ENCODE results near the gene APOA1.

APOA1 gene

DNA sequence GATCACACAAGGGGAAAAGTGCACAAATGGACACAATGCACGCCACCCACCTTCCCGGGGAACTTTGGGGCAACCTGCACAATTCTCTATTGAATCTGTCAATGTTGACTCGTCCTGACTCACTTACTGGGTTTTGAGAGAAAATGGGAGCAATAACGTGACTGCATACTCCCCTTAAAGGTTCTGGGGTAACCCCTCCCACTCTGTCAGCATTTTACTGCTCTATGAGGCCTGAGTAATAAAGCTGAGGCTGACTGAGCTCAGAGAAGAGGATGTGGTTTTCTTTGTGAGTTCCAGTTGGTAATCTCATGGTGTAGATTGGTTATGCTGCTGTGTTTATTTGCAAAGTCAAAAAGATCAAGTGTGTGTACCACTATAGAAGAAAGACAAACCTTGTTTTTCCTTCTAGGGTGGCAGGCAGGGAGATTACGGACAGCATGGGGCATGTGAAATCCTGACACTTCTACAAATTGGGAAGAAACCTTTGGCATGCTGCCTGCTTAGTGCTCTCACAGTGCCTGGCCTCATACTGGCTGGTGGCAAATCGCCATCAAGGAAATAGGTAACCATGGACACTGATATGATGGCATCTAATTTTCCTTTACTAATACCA lies 16.1 kb upstream of the APOA1 start (continued):
- TF ChIP-seq, protein P1, sequence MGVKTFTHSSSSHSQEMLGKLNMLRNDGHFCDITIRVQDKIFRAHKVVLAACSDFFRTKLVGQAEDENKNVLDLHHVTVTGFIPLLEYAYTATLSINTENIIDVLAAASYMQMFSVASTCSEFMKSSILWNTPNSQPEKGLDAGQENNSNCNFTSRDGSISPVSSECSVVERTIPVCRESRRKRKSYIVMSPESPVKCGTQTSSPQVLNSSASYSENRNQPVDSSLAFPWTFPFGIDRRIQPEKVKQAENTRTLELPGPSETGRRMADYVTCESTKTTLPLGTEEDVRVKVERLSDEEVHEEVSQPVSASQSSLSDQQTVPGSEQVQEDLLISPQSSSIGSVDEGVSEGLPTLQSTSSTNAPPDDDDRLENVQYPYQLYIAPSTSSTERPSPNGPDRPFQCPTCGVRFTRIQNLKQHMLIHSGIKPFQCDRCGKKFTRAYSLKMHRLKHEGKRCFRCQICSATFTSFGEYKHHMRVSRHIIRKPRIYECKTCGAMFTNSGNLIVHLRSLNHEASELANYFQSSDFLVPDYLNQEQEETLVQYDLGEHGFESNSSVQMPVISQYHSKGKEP (tag by site-specific recombination; IDR thresholded peaks at IDR 0.05): peak; percentile 47; the same call in 1 of the 2 replicates
- TF ChIP-seq GLI2 (tag by site-specific recombination; IDR thresholded peaks at IDR 0.05; ENCODE audit: borderline replicate concordance, low read depth) (peak; percentile 95), ZFP69B (tag by site-specific recombination; IDR thresholded peaks at IDR 0.05) (0 out of 2 replicates have a peak, but pooled peaks have one; percentile 35), ZNF175 (tag by site-specific recombination; IDR thresholded peaks at IDR 0.05) (no peak), ZNF423 (tag by site-specific recombination; IDR thresholded peaks at IDR 0.05) (0 out of 2 replicates have a peak, but pooled peaks have one; percentile 33), ZNF76 (tag by site-specific recombination; IDR thresholded peaks at IDR 0.05; ENCODE audit: borderline replicate concordance, low read depth) (no peak), ZNF24 (tag by site-specific recombination; IDR thresholded peaks at IDR 0.05) (peak; percentile 81; the same call in 1 of the 2 replicates), GFI1B (tag by site-specific recombination; IDR thresholded peaks at IDR 0.05) (peak; percentile 96)
- TF ChIP-seq, protein P2, sequence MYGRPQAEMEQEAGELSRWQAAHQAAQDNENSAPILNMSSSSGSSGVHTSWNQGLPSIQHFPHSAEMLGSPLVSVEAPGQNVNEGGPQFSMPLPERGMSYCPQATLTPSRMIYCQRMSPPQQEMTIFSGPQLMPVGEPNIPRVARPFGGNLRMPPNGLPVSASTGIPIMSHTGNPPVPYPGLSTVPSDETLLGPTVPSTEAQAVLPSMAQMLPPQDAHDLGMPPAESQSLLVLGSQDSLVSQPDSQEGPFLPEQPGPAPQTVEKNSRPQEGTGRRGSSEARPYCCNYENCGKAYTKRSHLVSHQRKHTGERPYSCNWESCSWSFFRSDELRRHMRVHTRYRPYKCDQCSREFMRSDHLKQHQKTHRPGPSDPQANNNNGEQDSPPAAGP (tag by site-specific recombination; IDR thresholded peaks at IDR 0.05): 0 out of 2 replicates have a peak, but pooled peaks have one; percentile 56
- TF ChIP-seq, protein P3, sequence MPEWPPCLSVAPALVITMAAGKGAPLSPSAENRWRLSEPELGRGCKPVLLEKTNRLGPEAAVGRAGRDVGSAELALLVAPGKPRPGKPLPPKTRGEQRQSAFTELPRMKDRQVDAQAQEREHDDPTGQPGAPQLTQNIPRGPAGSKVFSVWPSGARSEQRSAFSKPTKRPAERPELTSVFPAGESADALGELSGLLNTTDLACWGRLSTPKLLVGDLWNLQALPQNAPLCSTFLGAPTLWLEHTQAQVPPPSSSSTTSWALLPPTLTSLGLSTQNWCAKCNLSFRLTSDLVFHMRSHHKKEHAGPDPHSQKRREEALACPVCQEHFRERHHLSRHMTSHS (tag by site-specific recombination; IDR thresholded peaks at IDR 0.05): peak; percentile 96

DNA sequence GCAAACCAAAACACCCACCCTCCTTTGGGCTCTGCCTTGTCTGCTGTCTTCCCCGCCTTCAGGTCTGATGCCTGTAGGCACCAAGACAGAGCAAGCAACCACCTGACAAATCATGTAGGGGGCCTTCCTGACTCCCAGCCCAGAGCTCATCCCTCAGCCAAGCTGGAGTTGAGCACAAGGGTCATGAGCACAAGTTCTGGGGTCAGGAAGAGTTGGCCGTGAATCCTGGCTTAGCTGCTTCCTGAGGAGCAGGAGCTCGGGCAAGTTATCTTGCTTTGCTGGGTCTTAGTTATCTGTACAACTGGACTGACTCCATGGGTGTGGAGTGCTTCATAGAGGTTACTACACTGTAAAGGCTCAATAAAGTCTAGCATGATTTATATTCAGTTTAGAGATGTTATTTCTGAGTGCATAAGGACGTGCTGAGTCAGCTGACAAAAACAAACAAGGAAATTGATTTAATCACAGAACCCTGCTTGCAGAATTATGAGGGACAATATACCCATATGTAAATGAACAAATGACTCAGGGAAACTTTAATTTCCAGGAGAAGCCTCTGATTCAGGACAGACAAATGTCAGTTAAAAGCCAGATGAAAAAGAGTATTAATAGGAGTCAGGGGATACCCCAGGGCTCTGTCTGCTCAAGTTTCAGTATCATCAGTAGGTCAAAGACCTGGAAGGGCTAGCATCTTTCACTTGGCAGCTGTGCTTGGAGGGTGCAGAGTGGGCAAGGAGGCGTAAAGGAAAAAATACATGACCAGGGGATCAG lies 15.0 kb upstream of the APOA1 start:
- TF ChIP-seq, protein P4, sequence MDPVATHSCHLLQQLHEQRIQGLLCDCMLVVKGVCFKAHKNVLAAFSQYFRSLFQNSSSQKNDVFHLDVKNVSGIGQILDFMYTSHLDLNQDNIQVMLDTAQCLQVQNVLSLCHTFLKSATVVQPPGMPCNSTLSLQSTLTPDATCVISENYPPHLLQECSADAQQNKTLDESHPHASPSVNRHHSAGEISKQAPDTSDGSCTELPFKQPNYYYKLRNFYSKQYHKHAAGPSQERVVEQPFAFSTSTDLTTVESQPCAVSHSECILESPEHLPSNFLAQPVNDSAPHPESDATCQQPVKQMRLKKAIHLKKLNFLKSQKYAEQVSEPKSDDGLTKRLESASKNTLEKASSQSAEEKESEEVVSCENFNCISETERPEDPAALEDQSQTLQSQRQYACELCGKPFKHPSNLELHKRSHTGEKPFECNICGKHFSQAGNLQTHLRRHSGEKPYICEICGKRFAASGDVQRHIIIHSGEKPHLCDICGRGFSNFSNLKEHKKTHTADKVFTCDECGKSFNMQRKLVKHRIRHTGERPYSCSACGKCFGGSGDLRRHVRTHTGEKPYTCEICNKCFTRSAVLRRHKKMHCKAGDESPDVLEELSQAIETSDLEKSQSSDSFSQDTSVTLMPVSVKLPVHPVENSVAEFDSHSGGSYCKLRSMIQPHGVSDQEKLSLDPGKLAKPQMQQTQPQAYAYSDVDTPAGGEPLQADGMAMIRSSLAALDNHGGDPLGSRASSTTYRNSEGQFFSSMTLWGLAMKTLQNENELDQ (tag by site-specific recombination; IDR thresholded peaks at IDR 0.05; ENCODE audit: low read depth): no peak
- TF ChIP-seq GFI1B (tag by site-specific recombination; IDR thresholded peaks at IDR 0.05) (peak; percentile 55; the same call in 1 of the 2 replicates), ZNF37A (tag by site-specific recombination; IDR thresholded peaks at IDR 0.05) (no peak), GLIS1 (tag by site-specific recombination; IDR thresholded peaks at IDR 0.05) (peak; percentile 12; the same call in 1 of the 2 replicates), ZIC2 (tag by site-specific recombination; IDR thresholded peaks at IDR 0.05) (peak; percentile 32; the same call in 1 of the 2 replicates), ZNF214 (tag by site-specific recombination; IDR thresholded peaks at IDR 0.05; ENCODE audit: borderline replicate concordance) (no peak), FEZF1 (tag by site-specific recombination; IDR thresholded peaks at IDR 0.05) (peak; percentile 52), KLF10 (tag by site-specific recombination; IDR thresholded peaks at IDR 0.05) (0 out of 2 replicates have a peak, but pooled peaks have one; percentile 14), SP7 (tag by site-specific recombination; IDR thresholded peaks at IDR 0.05) (0 out of 2 replicates have a peak, but pooled peaks have one; percentile 19), SCRT2 (tag by site-specific recombination; IDR thresholded peaks at IDR 0.05) (no peak), ZNF843 (tag by site-specific recombination; IDR thresholded peaks at IDR 0.05) (0 out of 2 replicates have a peak, but pooled peaks have one; percentile 26), ZFHX2 (tag by site-specific recombination; conservative IDR thresholded peaks at IDR 0.05) (no peak), ZNF2 (tag by site-specific recombination; IDR thresholded peaks at IDR 0.05) (no peak), IKZF3 (tag by site-specific recombination; IDR thresholded peaks at IDR 0.05) (0 out of 2 replicates have a peak, but pooled peaks have one; percentile 37), ZNF629 (tag by site-specific recombination; IDR thresholded peaks at IDR 0.05) (no peak), OSR2 (tag by site-specific recombination; IDR thresholded peaks at IDR 0.05) (peak; percentile 59), REPIN1 (tag by site-specific recombination; IDR thresholded peaks at IDR 0.05; ENCODE audit: low read depth) (no peak)
- TF ChIP-seq, protein P5, sequence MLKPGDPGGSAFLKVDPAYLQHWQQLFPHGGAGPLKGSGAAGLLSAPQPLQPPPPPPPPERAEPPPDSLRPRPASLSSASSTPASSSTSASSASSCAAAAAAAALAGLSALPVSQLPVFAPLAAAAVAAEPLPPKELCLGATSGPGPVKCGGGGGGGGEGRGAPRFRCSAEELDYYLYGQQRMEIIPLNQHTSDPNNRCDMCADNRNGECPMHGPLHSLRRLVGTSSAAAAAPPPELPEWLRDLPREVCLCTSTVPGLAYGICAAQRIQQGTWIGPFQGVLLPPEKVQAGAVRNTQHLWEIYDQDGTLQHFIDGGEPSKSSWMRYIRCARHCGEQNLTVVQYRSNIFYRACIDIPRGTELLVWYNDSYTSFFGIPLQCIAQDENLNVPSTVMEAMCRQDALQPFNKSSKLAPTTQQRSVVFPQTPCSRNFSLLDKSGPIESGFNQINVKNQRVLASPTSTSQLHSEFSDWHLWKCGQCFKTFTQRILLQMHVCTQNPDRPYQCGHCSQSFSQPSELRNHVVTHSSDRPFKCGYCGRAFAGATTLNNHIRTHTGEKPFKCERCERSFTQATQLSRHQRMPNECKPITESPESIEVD (tag by site-specific recombination; IDR thresholded peaks at IDR 0.05): peak; percentile 32; the same call in 1 of the 2 replicates
- H3K27ac ChIP-seq (ENCODE audit: extremely low read depth, low read depth, low read length): no peak overlapping the region
- peaks cover 0 to 47% of the 10 kb centered on the region in 2 experiments; a peak in 1 of 3 replicates for H3K36me3 ChIP-seq (ENCODE audit: control insufficient read depth in 2 of 2, insufficient read depth in 1 of 2, low read length in 2 of 2)
- ChIA-PET CTCF (interaction anchor here (0.6 to 1.2 kb wide), 6 partner anchors 16 to 293 kb away, joined by 3 to 10 read pairs (median 3); no protein-coding TSS in a partner anchor), POLR2A (interaction anchor here (1.6 kb wide), 1 partner anchor 17 kb away, joined by 4 read pairs; no protein-coding TSS in a partner anchor)
- H3K9me3 ChIP-seq (ENCODE audit: control insufficient read depth, insufficient read depth, low read depth, low read length): no peaks in the 10 kb centered on the region
- H3K4me3 ChIP-seq (ENCODE audit: low read depth, low read length): no peak overlapping the region
- peaks cover 2% of the 10 kb centered on the region; the same call in 1 of the 2 replicates for H3K4me1 ChIP-seq (ENCODE audit: control insufficient read depth, insufficient read depth, low read length)
